ENCODE results near the gene PRRT1B.

PRRT1B gene

GRCh38 chr9:131555841-131556673 lies 10.7 kb downstream of the PRRT1B start:
- no peaks in the 10 kb centered on the region for H3K36me3 ChIP-seq (replicated peaks; ENCODE audit: insufficient read depth, low read length)
- H3K9me2 ChIP-seq (replicated peaks; ENCODE audit: insufficient read depth, low read length), result no peaks in the 10 kb centered on the region
- no peaks in the 10 kb centered on the region for H3F3A ChIP-seq (ENCODE audit: insufficient read depth, low read length)
- no peaks in the 10 kb centered on the region for H3K27me3 ChIP-seq (replicated peaks; ENCODE audit: insufficient read depth, low read length)
- no peaks in the 10 kb centered on the region for H4K20me1 ChIP-seq (ENCODE audit: insufficient read depth, low read length)
- no peaks in the 10 kb centered on the region for H3K79me2 ChIP-seq (ENCODE audit: low read length)
- H2AFZ ChIP-seq (ENCODE audit: low read length), result no peak overlapping the region
- no peaks in the 10 kb centered on the region for H3K4me1 ChIP-seq (ENCODE audit: low read length)
- no peak overlapping the region for H3K4me3 ChIP-seq (ENCODE audit: low read length)
- no peak for DNase-seq
- H3K4me2 ChIP-seq (ENCODE audit: low read depth, low read length), result no peak overlapping the region
- H3K9ac ChIP-seq (ENCODE audit: low read length), result no peak overlapping the region
- no peak overlapping the region for H3K27ac ChIP-seq (ENCODE audit: low read length)
- no peak for TF ChIP-seq CTCF (IDR thresholded peaks at IDR 0.05; ENCODE audit: low read length)
- TF ChIP-seq EZH2 (optimal IDR thresholded peaks at IDR 0.05; ENCODE audit: low read depth, low read length), result no peak
- no peak for TF ChIP-seq EZH2phosphoT487 (IDR thresholded peaks at IDR 0.05; ENCODE audit: low read length)
- no peaks in the 10 kb centered on the region for H3K9me3 ChIP-seq (replicated peaks; ENCODE audit: insufficient read depth, low read length)

- H3K9me2 ChIP-seq (replicated peaks; ENCODE audit: insufficient read depth, low read length), result no peaks in the 10 kb centered on the region
- H3K27me3 ChIP-seq (replicated peaks; ENCODE audit: insufficient read depth, low read length), result no peaks in the 10 kb centered on the region
- no peaks in the 10 kb centered on the region for H3K36me3 ChIP-seq (replicated peaks; ENCODE audit: insufficient read depth, low read length)
- no peak for TF ChIP-seq EZH2phosphoT487 (IDR thresholded peaks at IDR 0.05; ENCODE audit: low read length)
- TF ChIP-seq EZH2 (optimal IDR thresholded peaks at IDR 0.05; ENCODE audit: low read depth, low read length), result no peak
- TF ChIP-seq CTCF (IDR thresholded peaks at IDR 0.05; ENCODE audit: low read length), result no peak
- no peak overlapping the region for H3K4me3 ChIP-seq (ENCODE audit: low read length)
- no peak overlapping the region for H2AFZ ChIP-seq (ENCODE audit: low read length)
- H3K4me2 ChIP-seq (ENCODE audit: low read depth, low read length), result no peak overlapping the region
- no peak overlapping the region for H3K9ac ChIP-seq (ENCODE audit: low read length)
- DNase-seq, result no peak
- H3F3A ChIP-seq (ENCODE audit: insufficient read depth, low read length), result no peaks in the 10 kb centered on the region
- H4K20me1 ChIP-seq (ENCODE audit: insufficient read depth, low read length), result no peaks in the 10 kb centered on the region
- H3K4me1 ChIP-seq (ENCODE audit: low read length), result no peaks in the 10 kb centered on the region
- H3K9me3 ChIP-seq (replicated peaks; ENCODE audit: insufficient read depth, low read length), result no peaks in the 10 kb centered on the region
- H3K79me2 ChIP-seq (ENCODE audit: low read length), result no peaks in the 10 kb centered on the region
- H3K27ac ChIP-seq (ENCODE audit: low read length), result no peak overlapping the region
These were observed 12.7 kb downstream of the PRRT1B start for GRCh38 chr9:131557855-131558548.

- no peaks in the 10 kb centered on the region for H3K36me3 ChIP-seq (replicated peaks; ENCODE audit: insufficient read depth, low read length)
- H3K9me3 ChIP-seq (replicated peaks; ENCODE audit: insufficient read depth, low read length), result no peaks in the 10 kb centered on the region
- no peak overlapping the region for H2AFZ ChIP-seq (ENCODE audit: low read length)
- H3K27me3 ChIP-seq (replicated peaks; ENCODE audit: insufficient read depth, low read length), result no peaks in the 10 kb centered on the region
- TF ChIP-seq CTCF (IDR thresholded peaks at IDR 0.05; ENCODE audit: low read length) (no peak), EZH2phosphoT487 (IDR thresholded peaks at IDR 0.05; ENCODE audit: low read length) (no peak), EZH2 (optimal IDR thresholded peaks at IDR 0.05; ENCODE audit: low read depth, low read length) (no peak)
- no peak overlapping the region for H3K9ac ChIP-seq (ENCODE audit: low read length)
- no peaks in the 10 kb centered on the region for H3K4me1 ChIP-seq (ENCODE audit: low read length)
- H3K79me2 ChIP-seq (ENCODE audit: low read length), result no peaks in the 10 kb centered on the region
- H3K4me3 ChIP-seq (ENCODE audit: low read length), result no peak overlapping the region
- no peaks in the 10 kb centered on the region for H4K20me1 ChIP-seq (ENCODE audit: insufficient read depth, low read length)
- DNase-seq, result no peak
- no peaks in the 10 kb centered on the region for H3F3A ChIP-seq (ENCODE audit: insufficient read depth, low read length)
- no peak overlapping the region for H3K4me2 ChIP-seq (ENCODE audit: low read depth, low read length)
- no peaks in the 10 kb centered on the region for H3K9me2 ChIP-seq (replicated peaks; ENCODE audit: insufficient read depth, low read length)
- no peak overlapping the region for H3K27ac ChIP-seq (ENCODE audit: low read length)
These were observed 14.2 kb downstream of the PRRT1B start for GRCh38 chr9:131559421-131560000.
